GM12878 (cell line): Measurements from ENCODE around the gene EVX2. TPM values are rescaled to one million over a fixed set of nuclear protein-coding genes. Genes with fewer than 3 reads are reported as not detected.

ENCODE experiments used
- ATAC-seq: fragments of 200-7000 bp; cut with Tn5 transposase; 3 replicates; pipeline ENCODE4 v1.9.1; 2020; ENCODE audit warnings: mild to moderate bottlenecking, moderate library complexity
- BruUV-seq: library from RNA; stranded (reverse); fragments of 400-500 nt; replicated peaks from 2 replicates; lab custom pipeline; 2021; lab: Mats Ljungman, UMichigan
- CTCF ChIA-PET: fragments of 300-600 bp; sonication (Branson Sonifier 250); formaldehyde crosslinking; extraction: SDS; loops from one replicate; lab custom pipeline; 2021; ENCODE audit warnings: inconsistent platforms; lab: Yijun Ruan, JAX
- POLR2A ChIA-PET: fragments of 350-600 bp; formaldehyde crosslinking; extraction: SDS; loops from one replicate; lab custom pipeline; 2021; ENCODE audit warnings: inconsistent platforms; lab: Charles Lee
- RAD21 ChIA-PET: fragments of 300-600 bp; sonication (Branson Sonifier 250); formaldehyde crosslinking; loops from one replicate; lab custom pipeline; 2023; ENCODE audit warnings: antibody characterized with exemption; ENCODE audit not compliant: unreplicated experiment; lab: Charles Lee
- SMC1A ChIA-PET: fragments of 300-600 bp; sonication (Branson Sonifier 250); formaldehyde crosslinking; loops from one replicate; lab custom pipeline; 2023; ENCODE audit not compliant: unreplicated experiment, uncharacterized antibody; lab: Charles Lee
- DNase-seq: peaks from one replicate; pipeline ENCODE4 v3.0.0-alpha.2; 2011; ENCODE audit warnings: low read depth, low spot score
- FAIRE-seq: peaks from 3 replicates; lab custom pipeline; 2011; peaks lifted over from hg19 to GRCh38; lab: Jason Lieb, UNC
- H2AFZ ChIP-seq: 2 replicates; pipeline ENCODE4 v1.6.0; 2011; ENCODE audit warnings: low read depth, low read length, control low read depth; ENCODE audit not compliant: control insufficient read depth
- H3K27ac ChIP-seq: 2 replicates; pipeline ENCODE4 v1.5.1; 2011; ENCODE audit warnings: control low read depth; ENCODE audit not compliant: control insufficient read depth, insufficient read depth
- H3K27me3 ChIP-seq, 2 experiments: replicated peaks in 1 of 2; 2 replicates each; pipeline versions ENCODE4 v1.6.0 to v1.6.1; 2011; ENCODE audit warnings: low read length in 1 of 2; ENCODE audit not compliant: control insufficient read depth in 2 of 2, insufficient read depth in 2 of 2
- H3K36me3 ChIP-seq, 2 experiments: 2 replicates each; pipeline ENCODE4 v1.5.1; 2011; ENCODE audit warnings: low read length in 1 of 2; ENCODE audit not compliant: control insufficient read depth in 2 of 2, insufficient read depth in 2 of 2
- H3K4me1 ChIP-seq: 2 replicates; pipeline ENCODE4 v1.6.1; 2011; ENCODE audit warnings: mild to moderate bottlenecking, low read length, moderate library complexity, mixed read lengths; ENCODE audit not compliant: control insufficient read depth, insufficient read depth
- H3K4me2 ChIP-seq: 2 replicates; pipeline ENCODE4 v1.6.0; 2011; ENCODE audit warnings: control low read depth; ENCODE audit not compliant: control insufficient read depth, insufficient read depth
- H3K4me3 ChIP-seq: fragments of 200-600 bp; sonication (generic); 2 replicates; pipeline ENCODE4 v1.5.1; 2016
- H3K79me2 ChIP-seq: 2 replicates; pipeline ENCODE4 v1.6.0; 2011; ENCODE audit warnings: low read length; ENCODE audit not compliant: control insufficient read depth, insufficient read depth
- H3K9ac ChIP-seq: 2 replicates; pipeline ENCODE4 v1.8.0; 2011; ENCODE audit warnings: low read length, control low read depth, mixed read lengths; ENCODE audit not compliant: control insufficient read depth, insufficient read depth
- H3K9me3 ChIP-seq: replicated peaks from 3 replicates; pipeline ENCODE4 v1.5.1; 2011; ENCODE audit warnings: mild to moderate bottlenecking, low read length; ENCODE audit not compliant: control insufficient read depth, insufficient read depth
- H4K20me1 ChIP-seq: 2 replicates; pipeline ENCODE4 v1.6.0; 2011; ENCODE audit not compliant: control insufficient read depth, insufficient read depth
- BMI1 ChIP-seq: fragments of 450-650 bp; IDR thresholded peaks from 2 replicates; pipeline ENCODE4 v1.6.1; 2016; ENCODE audit warnings: mild to moderate bottlenecking, moderate library complexity, borderline replicate concordance
- CREM ChIP-seq: IDR thresholded peaks from 2 replicates; pipeline ENCODE4 v1.6.1; 2014; ENCODE audit warnings: antibody characterized with exemption, low read depth
- GATAD2B ChIP-seq: fragments of 450-650 bp; conservative IDR thresholded peaks from 2 replicates; pipeline ENCODE4 v1.6.1; 2017; ENCODE audit warnings: low read depth, mild to moderate bottlenecking, moderate library complexity
- HCFC1 ChIP-seq: fragments of 150-350 bp; IDR thresholded peaks from 2 replicates; pipeline ENCODE4 v1.6.1; 2014; ENCODE audit warnings: low read length
- NFXL1 ChIP-seq: fragments of 450-650 bp; IDR thresholded peaks from 2 replicates; pipeline ENCODE4 v1.6.1; 2017; ENCODE audit warnings: antibody characterized with exemption, mild to moderate bottlenecking, borderline replicate concordance
- POU2F2 ChIP-seq: IDR thresholded peaks from 3 replicates; pipeline ENCODE4 v1.6.1; 2011; ENCODE audit warnings: low read depth, mild to moderate bottlenecking, low read length, borderline replicate concordance
- YBX1 ChIP-seq: fragments of 450-650 bp; IDR thresholded peaks from 2 replicates; pipeline ENCODE4 v1.6.1; 2016; ENCODE audit warnings: antibody characterized with exemption
- ZNF274 ChIP-seq: IDR thresholded peaks from one replicate; pipeline ENCODE4 v1.8.0; 2011; ENCODE audit not compliant: insufficient read length, insufficient read depth
- WGBS: methylation state at CpG from one replicate; pipeline ENCODE4 v1.1.6; 2016; ENCODE audit warnings: low lambda C conversion rate; ENCODE audit not compliant: insufficient replicate concordance, insufficient coverage; ENCODE audit errors: missing lambda C conversion rate; 5-methylcytosine and 5-hydroxymethylcytosine counted together
- in situ Hi-C: fragments of 300-500 bp; cut with MboI; formaldehyde crosslinking; loops from 9 replicates; pipeline ENCODE4 v1.14.3; 2018; ENCODE audit warnings: mixed read lengths
- intact Hi-C: fragments of 100-400 bp; cut with micrococcal nuclease; formaldehyde crosslinking; loops from one replicate; pipeline ENCODE4 v1.14.2; 2022; ENCODE audit not compliant: unreplicated experiment
- polyA plus RNA-seq, 11 experiments: library from polyadenylated mRNA; depleted of rRNA in 4 of 11; unstranded in 6 of 11; stranded (reverse) in 5 of 11; fragments of >200 nt; fragmentation: Nextera tagmentation in 4 of 11; fragmentation: Illumina TruSeq in 1 of 11; extraction: Ambion mirVana in 4 of 11; extraction: Trizol in 1 of 11; gene quantifications; 1 replicate in 1 of 11; 2 replicates in 10 of 11; pipeline versions ENCODE4 v1.2.1 to v1.2.3, GENCODE V29; 2011 to 2016; ENCODE audit warnings: inconsistent platforms in 2 of 11, missing spikeins in 2 of 11, low read depth in 1 of 11
- total RNA-seq, 4 experiments: library from RNA; depleted of rRNA in 3 of 4; stranded (reverse); fragments of >200 nt in 3 of 4; fragmentation: Illumina TruSeq in 1 of 4; extraction: Trizol in 1 of 4; gene quantifications; 2 replicates each; pipeline versions ENCODE4 v1.2.1 to v1.2.3, GENCODE V29; 2013 to 2021
- TF ChIP-seq, protein P1 (sequence below): IDR thresholded peaks from 2 replicates; pipeline ENCODE4 v1.6.1; 2012; ENCODE audit warnings: low read length, inconsistent platforms
- TF ChIP-seq, protein P2 (sequence below): IDR thresholded peaks from 2 replicates; pipeline ENCODE4 v1.6.1; 2012; ENCODE audit warnings: improper control_type of control experiment, low read depth, low read length; ENCODE audit not compliant: insufficient replicate concordance
- TF ChIP-seq, protein P3 (sequence below): IDR thresholded peaks from 2 replicates; pipeline ENCODE4 v1.6.1; 2012; ENCODE audit warnings: low read depth, low read length, improper control_type of control experiment
- TF ChIP-seq, protein P4 (sequence below): IDR thresholded peaks from 2 replicates; pipeline ENCODE4 v1.6.1; 2012; ENCODE audit warnings: mild to moderate bottlenecking, low read depth, low read length

Gene EVX2
- total and polyA plus RNA-seq, 10 of the 15 experiments (the other 5 are each of a cell fraction or from before 2014, with no cell fraction given) = not detected

DNA sequence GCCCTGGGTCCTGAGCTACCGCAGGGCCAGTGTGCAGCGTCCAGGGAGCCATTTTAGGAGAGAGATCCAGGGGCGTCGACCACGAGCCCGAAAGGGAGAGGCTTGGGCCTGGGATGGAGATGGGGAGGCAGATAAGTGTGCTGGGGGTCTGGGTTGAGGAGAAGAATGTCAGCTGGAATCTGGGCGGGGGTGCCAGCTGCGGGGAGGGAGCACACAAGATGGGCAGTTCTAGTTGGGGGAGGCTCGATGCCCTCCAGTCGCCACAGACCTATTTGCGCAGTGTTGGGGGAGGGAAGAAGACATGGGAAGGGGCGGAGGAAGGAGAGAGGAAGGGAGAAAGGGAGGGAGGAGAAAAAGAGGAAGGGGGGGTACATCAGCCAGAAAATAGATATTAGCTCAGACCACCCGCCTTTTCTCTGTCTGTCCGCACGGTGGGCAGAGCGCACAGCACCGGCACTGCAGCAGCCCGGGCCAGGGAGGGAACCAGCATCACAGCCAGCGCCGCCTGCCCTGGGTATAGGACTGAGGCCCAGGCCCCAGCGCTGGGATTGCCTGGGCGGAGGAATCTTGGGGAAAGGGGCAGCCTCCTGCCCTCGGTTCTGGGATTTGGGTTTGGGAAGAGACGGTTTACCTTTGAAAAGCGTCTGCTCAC is 21.4 kb upstream of the EVX2 start:
- intact Hi-C loops = no loop called here
- in situ Hi-C loops = no loop called here
- FAIRE-seq (no peak), ATAC-seq (no peak), DNase-seq (no peak)
- no peaks in the 10 kb centered on the region for H3K36me3 ChIP-seq
- BruUV-seq = no TSS peak
- no peaks in the 10 kb centered on the region for H4K20me1 ChIP-seq
- CTCF ChIA-PET = no interaction called here
- SMC1A ChIA-PET = no interaction called here
- TF ChIP-seq NFXL1 = no peak
- TF ChIP-seq CREM = no peak
- no peak for TF ChIP-seq GATAD2B
- no peak for TF ChIP-seq HCFC1
- no peak for TF ChIP-seq BMI1
- TF ChIP-seq, protein P1, sequence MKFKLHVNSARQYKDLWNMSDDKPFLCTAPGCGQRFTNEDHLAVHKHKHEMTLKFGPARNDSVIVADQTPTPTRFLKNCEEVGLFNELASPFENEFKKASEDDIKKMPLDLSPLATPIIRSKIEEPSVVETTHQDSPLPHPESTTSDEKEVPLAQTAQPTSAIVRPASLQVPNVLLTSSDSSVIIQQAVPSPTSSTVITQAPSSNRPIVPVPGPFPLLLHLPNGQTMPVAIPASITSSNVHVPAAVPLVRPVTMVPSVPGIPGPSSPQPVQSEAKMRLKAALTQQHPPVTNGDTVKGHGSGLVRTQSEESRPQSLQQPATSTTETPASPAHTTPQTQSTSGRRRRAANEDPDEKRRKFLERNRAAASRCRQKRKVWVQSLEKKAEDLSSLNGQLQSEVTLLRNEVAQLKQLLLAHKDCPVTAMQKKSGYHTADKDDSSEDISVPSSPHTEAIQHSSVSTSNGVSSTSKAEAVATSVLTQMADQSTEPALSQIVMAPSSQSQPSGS = no peak
- TF ChIP-seq POU2F2 = no peak
- no peak for TF ChIP-seq ZNF274
- no peak for TF ChIP-seq YBX1
- TF ChIP-seq, protein P2, sequence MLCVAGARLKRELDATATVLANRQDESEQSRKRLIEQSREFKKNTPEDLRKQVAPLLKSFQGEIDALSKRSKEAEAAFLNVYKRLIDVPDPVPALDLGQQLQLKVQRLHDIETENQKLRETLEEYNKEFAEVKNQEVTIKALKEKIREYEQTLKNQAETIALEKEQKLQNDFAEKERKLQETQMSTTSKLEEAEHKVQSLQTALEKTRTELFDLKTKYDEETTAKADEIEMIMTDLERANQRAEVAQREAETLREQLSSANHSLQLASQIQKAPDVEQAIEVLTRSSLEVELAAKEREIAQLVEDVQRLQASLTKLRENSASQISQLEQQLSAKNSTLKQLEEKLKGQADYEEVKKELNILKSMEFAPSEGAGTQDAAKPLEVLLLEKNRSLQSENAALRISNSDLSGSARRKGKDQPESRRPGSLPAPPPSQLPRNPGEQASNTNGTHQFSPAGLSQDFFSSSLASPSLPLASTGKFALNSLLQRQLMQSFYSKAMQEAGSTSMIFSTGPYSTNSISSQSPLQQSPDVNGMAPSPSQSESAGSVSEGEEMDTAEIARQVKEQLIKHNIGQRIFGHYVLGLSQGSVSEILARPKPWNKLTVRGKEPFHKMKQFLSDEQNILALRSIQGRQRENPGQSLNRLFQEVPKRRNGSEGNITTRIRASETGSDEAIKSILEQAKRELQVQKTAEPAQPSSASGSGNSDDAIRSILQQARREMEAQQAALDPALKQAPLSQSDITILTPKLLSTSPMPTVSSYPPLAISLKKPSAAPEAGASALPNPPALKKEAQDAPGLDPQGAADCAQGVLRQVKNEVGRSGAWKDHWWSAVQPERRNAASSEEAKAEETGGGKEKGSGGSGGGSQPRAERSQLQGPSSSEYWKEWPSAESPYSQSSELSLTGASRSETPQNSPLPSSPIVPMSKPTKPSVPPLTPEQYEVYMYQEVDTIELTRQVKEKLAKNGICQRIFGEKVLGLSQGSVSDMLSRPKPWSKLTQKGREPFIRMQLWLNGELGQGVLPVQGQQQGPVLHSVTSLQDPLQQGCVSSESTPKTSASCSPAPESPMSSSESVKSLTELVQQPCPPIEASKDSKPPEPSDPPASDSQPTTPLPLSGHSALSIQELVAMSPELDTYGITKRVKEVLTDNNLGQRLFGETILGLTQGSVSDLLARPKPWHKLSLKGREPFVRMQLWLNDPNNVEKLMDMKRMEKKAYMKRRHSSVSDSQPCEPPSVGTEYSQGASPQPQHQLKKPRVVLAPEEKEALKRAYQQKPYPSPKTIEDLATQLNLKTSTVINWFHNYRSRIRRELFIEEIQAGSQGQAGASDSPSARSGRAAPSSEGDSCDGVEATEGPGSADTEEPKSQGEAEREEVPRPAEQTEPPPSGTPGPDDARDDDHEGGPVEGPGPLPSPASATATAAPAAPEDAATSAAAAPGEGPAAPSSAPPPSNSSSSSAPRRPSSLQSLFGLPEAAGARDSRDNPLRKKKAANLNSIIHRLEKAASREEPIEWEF = no peak
- TF ChIP-seq, protein P3, sequence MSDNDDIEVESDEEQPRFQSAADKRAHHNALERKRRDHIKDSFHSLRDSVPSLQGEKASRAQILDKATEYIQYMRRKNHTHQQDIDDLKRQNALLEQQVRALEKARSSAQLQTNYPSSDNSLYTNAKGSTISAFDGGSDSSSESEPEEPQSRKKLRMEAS = no peak
- TF ChIP-seq, protein P4, sequence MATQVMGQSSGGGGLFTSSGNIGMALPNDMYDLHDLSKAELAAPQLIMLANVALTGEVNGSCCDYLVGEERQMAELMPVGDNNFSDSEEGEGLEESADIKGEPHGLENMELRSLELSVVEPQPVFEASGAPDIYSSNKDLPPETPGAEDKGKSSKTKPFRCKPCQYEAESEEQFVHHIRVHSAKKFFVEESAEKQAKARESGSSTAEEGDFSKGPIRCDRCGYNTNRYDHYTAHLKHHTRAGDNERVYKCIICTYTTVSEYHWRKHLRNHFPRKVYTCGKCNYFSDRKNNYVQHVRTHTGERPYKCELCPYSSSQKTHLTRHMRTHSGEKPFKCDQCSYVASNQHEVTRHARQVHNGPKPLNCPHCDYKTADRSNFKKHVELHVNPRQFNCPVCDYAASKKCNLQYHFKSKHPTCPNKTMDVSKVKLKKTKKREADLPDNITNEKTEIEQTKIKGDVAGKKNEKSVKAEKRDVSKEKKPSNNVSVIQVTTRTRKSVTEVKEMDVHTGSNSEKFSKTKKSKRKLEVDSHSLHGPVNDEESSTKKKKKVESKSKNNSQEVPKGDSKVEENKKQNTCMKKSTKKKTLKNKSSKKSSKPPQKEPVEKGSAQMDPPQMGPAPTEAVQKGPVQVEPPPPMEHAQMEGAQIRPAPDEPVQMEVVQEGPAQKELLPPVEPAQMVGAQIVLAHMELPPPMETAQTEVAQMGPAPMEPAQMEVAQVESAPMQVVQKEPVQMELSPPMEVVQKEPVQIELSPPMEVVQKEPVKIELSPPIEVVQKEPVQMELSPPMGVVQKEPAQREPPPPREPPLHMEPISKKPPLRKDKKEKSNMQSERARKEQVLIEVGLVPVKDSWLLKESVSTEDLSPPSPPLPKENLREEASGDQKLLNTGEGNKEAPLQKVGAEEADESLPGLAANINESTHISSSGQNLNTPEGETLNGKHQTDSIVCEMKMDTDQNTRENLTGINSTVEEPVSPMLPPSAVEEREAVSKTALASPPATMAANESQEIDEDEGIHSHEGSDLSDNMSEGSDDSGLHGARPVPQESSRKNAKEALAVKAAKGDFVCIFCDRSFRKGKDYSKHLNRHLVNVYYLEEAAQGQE = no peak
- no peaks in the 10 kb centered on the region for H3K79me2 ChIP-seq
- peaks cover 18 to 39% of the 10 kb centered on the region in 2 experiments for H3K27me3 ChIP-seq
- H3K27ac ChIP-seq = no peak overlapping the region
- POLR2A ChIA-PET = no interaction called here
- 38% methylated on average over 21 of the region's 25 CpGs for WGBS
- H3K4me1 ChIP-seq = no peaks in the 10 kb centered on the region
- no peak overlapping the region for H2AFZ ChIP-seq
- RAD21 ChIA-PET = no interaction called here
- no peak overlapping the region for H3K4me2 ChIP-seq
- H3K9me3 ChIP-seq = peaks cover 3% of the 10 kb centered on the region; the same call in 1 of the 3 replicates
- H3K9ac ChIP-seq = no peak overlapping the region
- no peak overlapping the region for H3K4me3 ChIP-seq
